Tibial nerve (tissue), 4 donors: ENCODE data around the gene ZNF24.

ENCODE experiments used
- EP300 ChIP-seq, 2 donors: sonication (generic); formaldehyde crosslinking; IDR thresholded peaks; one replicate each; pipeline ENCODE4 v1.6.1; 2017; ENCODE audit warnings: antibody characterized with exemption in 2 of 2, mild to moderate bottlenecking in 1 of 2
- POLR2A ChIP-seq, 2 donors: fragments of 450-650 bp; IDR thresholded peaks; one replicate each; pipeline ENCODE4 v1.6.1; 2017; ENCODE audit warnings: antibody characterized with exemption in 2 of 2, mild to moderate bottlenecking in 2 of 2, moderate library complexity in 2 of 2
- TF ChIP-seq, protein P1 (sequence below), 5 experiments: fragments of 200-600 bp in 3 of 5; fragments of 450-650 bp in 2 of 5; sonication (generic) in 3 of 5; IDR thresholded peaks; one replicate each; pipeline ENCODE4 v1.5.1; 2016 to 2019; ENCODE audit warnings: antibody characterized with exemption in 5 of 5, mild to moderate bottlenecking in 3 of 5, moderate library complexity in 2 of 5

DNA sequence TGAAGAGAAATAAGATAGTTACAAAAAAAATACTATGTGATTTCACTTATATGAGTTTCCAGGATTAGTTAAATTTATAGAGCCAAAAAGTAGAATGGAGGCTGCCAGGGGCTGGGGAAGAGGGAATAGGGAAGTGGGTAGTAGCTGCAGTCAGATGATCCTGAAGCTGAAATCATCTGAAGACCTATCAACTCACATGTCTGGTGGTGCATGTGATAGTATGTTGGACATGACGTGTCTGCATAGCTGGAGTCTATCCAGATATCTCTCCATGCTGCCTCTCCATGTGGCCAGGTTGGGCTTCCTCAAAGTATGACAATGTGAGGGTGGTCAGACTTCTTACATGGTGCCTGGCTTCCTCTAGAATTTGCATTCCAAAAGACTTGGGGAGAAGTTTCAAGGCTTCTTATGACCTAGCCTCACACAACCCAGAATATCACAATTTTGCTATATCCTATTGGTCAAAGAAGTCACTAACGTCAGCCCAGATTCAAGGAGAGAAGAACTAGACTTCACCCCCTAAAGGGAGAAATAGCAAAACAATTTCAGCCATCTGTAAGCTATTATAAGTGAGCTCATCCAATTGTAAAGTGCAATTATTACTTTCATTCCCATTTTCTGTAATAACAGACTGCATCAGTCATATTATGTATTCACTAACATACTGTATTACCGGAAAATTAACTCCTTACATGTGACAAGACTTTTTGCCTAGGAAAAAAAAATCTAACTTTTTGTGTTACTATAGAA, 46.9 kb upstream of the ZNF24 start:
- TF ChIP-seq, protein P1, sequence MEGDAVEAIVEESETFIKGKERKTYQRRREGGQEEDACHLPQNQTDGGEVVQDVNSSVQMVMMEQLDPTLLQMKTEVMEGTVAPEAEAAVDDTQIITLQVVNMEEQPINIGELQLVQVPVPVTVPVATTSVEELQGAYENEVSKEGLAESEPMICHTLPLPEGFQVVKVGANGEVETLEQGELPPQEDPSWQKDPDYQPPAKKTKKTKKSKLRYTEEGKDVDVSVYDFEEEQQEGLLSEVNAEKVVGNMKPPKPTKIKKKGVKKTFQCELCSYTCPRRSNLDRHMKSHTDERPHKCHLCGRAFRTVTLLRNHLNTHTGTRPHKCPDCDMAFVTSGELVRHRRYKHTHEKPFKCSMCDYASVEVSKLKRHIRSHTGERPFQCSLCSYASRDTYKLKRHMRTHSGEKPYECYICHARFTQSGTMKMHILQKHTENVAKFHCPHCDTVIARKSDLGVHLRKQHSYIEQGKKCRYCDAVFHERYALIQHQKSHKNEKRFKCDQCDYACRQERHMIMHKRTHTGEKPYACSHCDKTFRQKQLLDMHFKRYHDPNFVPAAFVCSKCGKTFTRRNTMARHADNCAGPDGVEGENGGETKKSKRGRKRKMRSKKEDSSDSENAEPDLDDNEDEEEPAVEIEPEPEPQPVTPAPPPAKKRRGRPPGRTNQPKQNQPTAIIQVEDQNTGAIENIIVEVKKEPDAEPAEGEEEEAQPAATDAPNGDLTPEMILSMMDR (IDR thresholded peaks at IDR 0.05) = no peak
- TF ChIP-seq EP300 (IDR thresholded peaks at IDR 0.05) (no peak), POLR2A (IDR thresholded peaks at IDR 0.05) (no peak)
